Lung (tissue), 12 donors: Measurements from ENCODE around the gene KIF18B. TPM values are rescaled to one million over a fixed set of nuclear protein-coding genes. Genes with fewer than 3 reads are reported as not detected.

Experiments used
- ATAC-seq: fragments of 200-7000 bp; cut with Tn5 transposase; one replicate; pipeline ENCODE4 v1.9.1; 2020; ENCODE audit warnings: moderate number of reproducible peaks; ENCODE audit not compliant: insufficient read depth, low FRiP score
- DNase-seq, 3 donors: peaks; one replicate each; pipeline ENCODE4 v3.0.0-alpha.2; 2013 to 2017
- H3K27ac ChIP-seq, 2 donors: one replicate each; pipeline ENCODE4 v1.5.1; 2013; ENCODE audit warnings: mild to moderate bottlenecking in 2 of 2, moderate library complexity in 2 of 2, control low read depth in 1 of 2, inconsistent platforms in 1 of 2, low read depth in 1 of 2, low read length in 1 of 2
- H3K27me3 ChIP-seq, 3 donors: one replicate each; pipeline ENCODE4 v1.5.1; 2013; ENCODE audit warnings: low read length in 2 of 3; ENCODE audit not compliant: control insufficient read depth in 3 of 3, insufficient read depth in 3 of 3
- H3K36me3 ChIP-seq, 4 donors: one replicate each; pipeline ENCODE4 v1.5.1; 2013; ENCODE audit warnings: low read length in 4 of 4, mild to moderate bottlenecking in 1 of 4, moderate library complexity in 1 of 4; ENCODE audit not compliant: control insufficient read depth in 4 of 4, insufficient read depth in 4 of 4
- H3K4me1 ChIP-seq, 5 donors: one replicate each; pipeline ENCODE4 v1.5.1; 2013; ENCODE audit warnings: low read length in 5 of 5, mild to moderate bottlenecking in 2 of 5, moderate library complexity in 1 of 5; ENCODE audit not compliant: control insufficient read depth in 5 of 5, insufficient read depth in 5 of 5
- H3K4me3 ChIP-seq: one replicate; pipeline ENCODE4 v1.5.1; 2013; ENCODE audit warnings: mild to moderate bottlenecking, control low read depth, moderate library complexity
- H3K9ac ChIP-seq, 2 donors: one replicate each; pipeline ENCODE4 v1.5.1; 2013; ENCODE audit warnings: low read length in 2 of 2, control low read depth in 1 of 2; ENCODE audit not compliant: insufficient read depth in 1 of 2
- H3K9me3 ChIP-seq, 4 donors: one replicate each; pipeline ENCODE4 v1.5.1; 2013; ENCODE audit warnings: low read length in 3 of 4, mild to moderate bottlenecking in 1 of 4, moderate library complexity in 1 of 4; ENCODE audit not compliant: control insufficient read depth in 4 of 4, insufficient read depth in 3 of 4
- CTCF ChIP-seq: IDR thresholded peaks from 2 replicates; pipeline ENCODE4 v1.5.1; 2012; ENCODE audit warnings: mild to moderate bottlenecking; ENCODE audit errors: control extremely low read depth, extremely low read depth
- WGBS, 2 donors: extraction: QIAGEN DNeasy Blood & Tissue Kit; methylation state at CpG; one replicate each; pipeline ENCODE4 v1.1.7; 2013; 5-methylcytosine and 5-hydroxymethylcytosine counted together
- polyA plus RNA-seq, 2 donors: library from polyadenylated mRNA; stranded (reverse); fragments of 200-250 nt; gene quantifications; one replicate each; pipeline ENCODE4 v1.2.1, GENCODE V29; 2013
- total RNA-seq, 2 donors: library from RNA; depleted of rRNA in 1 of 2; stranded (reverse); fragments of >200 nt in 1 of 2; gene quantifications; one replicate each; pipeline ENCODE4 v1.2.1, GENCODE V29; 2014 to 2021
- donor health status: control.
- donor health status: control.
- donor health status: Bipolar disorder and iron deficiency.
- donor health status: healthy.
- donor health status: DM: yes; HTN: yes; CAD: no.

KIF18B gene
- total and polyA plus RNA-seq, 4 donors: 0.70 to 1.4 (median 0.83) TPM

GRCh38 chr17:44988044-44988942, 40.7 kb upstream of the KIF18B start:
- Histone ChIP-seq H3K27me3 (peaks cover 0 to 20% (median 0%) of the 10 kb centered on the region in 3 donors), H3K27ac (no peak overlapping the region), H3K9me3 (peaks cover 0 to 2% (median 0%) of the 10 kb centered on the region in 4 donors), H3K36me3 (no peaks in the 10 kb centered on the region), H3K4me1 (peaks cover 0 to 6% (median 2%) of the 10 kb centered on the region in 5 donors), H3K4me3 (no peak overlapping the region), H3K9ac (no peak overlapping the region)
- ATAC-seq: no peak
- DNase-seq: no peak
- no peak for TF ChIP-seq CTCF
- WGBS, 2 donors: 37 to 53% methylated on average over 34 of the region's 34 CpGs

DNA sequence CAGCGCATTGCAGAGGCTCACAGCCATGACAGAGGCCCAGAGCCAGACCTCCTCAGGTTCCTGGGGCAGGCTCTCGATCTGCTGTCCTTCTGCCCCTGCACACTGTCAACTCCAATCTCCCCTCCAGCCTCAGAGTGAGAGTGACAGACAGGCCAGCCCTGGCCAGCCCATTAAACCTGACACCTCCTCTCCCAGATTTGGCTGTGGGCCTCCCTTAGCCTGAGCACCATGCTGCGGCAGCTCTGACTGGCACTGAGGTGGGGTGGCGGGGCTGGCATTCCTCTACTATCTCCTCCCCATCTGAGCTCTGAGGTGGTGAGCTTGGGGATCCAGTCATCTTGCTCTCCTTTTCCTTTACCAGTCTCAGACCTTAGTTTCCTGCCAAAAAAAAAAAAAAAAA, 36.0 kb upstream of the KIF18B start:
- ATAC-seq: no peak
- Histone ChIP-seq H3K36me3 (no peaks in the 10 kb centered on the region), H3K27ac (no peak overlapping the region), H3K9me3 (no peaks in the 10 kb centered on the region), H3K9ac (no peak overlapping the region), H3K27me3 (peaks cover 0 to 12% (median 0%) of the 10 kb centered on the region in 3 donors), H3K4me3 (no peak overlapping the region), H3K4me1 (peaks cover 0 to 40% (median 16%) of the 10 kb centered on the region in 5 donors)
- TF ChIP-seq CTCF: no peak
- DNase-seq: peak in 1 of 3 donors; percentile 15
- 90 to 94% methylated on average over 4 of the region's 4 CpGs for WGBS, 2 donors

DNA sequence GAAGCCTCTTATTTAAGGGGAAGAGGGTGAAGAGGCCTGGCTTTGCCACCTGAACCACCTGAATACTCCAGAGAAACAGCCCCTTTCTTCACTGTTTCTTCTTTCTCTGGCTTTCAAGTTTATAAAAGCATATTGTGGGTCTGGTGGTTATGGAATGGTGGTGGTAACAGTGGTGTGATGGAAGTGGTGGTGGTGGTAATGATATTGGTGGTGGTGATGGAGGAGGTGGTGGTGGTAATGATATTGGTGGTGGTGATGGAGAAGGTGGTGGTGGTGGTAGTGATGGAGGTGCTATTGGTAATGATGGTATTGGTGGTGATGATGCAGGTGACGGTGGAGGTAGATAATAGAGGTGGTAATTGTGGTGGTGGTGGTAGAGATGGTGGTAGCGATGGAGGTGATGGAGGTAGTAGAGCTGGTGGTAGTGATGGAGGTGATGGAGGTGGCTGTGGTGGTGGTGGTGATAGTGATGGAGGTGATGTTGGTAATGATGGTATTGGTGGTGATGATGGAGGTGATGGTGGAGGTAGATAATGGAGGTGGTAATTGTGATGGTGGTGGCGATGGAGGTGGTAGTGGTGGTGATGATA, 34.6 kb upstream of the KIF18B start:
- no peak for DNase-seq
- WGBS, 2 donors: 91 to 97% methylated on average over 3 of the region's 3 CpGs
- no peak overlapping the region for H3K27ac ChIP-seq

More for the DNA sequence above, 34.6 kb upstream of the KIF18B start:
- Histone ChIP-seq H3K4me3 (no peak overlapping the region), H3K27me3 (peaks cover 0 to 12% (median 0%) of the 10 kb centered on the region in 3 donors), H3K36me3 (no peaks in the 10 kb centered on the region), H3K9me3 (no peaks in the 10 kb centered on the region), H3K4me1 (peaks cover 3 to 50% (median 22%) of the 10 kb centered on the region in 5 donors), H3K9ac (no peak overlapping the region)
- TF ChIP-seq CTCF: no peak
- no peak for ATAC-seq
